ENCODE results near the gene UBTD2. TPM values are rescaled to one million over a fixed set of nuclear protein-coding genes. Genes with fewer than 3 reads are reported as not detected.
A peak's percentile ranks its signal among the peaks of the same experiment; 100 is the strongest.
"Not testable (repeated sequence)": the region's sequence is repeated elsewhere in the genome, so short reads cannot be mapped to it uniquely, and the experiment has no call there.

The UBTD2 gene, protein sequence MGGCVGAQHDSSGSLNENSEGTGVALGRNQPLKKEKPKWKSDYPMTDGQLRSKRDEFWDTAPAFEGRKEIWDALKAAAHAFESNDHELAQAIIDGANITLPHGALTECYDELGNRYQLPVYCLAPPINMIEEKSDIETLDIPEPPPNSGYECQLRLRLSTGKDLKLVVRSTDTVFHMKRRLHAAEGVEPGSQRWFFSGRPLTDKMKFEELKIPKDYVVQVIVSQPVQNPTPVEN
- total RNA-seq: 10 to 100 TPM in 3 of 4 donors, 1 to 10 TPM in 1; 9.1 to 14.7 (median 12.3) TPM

DNA sequence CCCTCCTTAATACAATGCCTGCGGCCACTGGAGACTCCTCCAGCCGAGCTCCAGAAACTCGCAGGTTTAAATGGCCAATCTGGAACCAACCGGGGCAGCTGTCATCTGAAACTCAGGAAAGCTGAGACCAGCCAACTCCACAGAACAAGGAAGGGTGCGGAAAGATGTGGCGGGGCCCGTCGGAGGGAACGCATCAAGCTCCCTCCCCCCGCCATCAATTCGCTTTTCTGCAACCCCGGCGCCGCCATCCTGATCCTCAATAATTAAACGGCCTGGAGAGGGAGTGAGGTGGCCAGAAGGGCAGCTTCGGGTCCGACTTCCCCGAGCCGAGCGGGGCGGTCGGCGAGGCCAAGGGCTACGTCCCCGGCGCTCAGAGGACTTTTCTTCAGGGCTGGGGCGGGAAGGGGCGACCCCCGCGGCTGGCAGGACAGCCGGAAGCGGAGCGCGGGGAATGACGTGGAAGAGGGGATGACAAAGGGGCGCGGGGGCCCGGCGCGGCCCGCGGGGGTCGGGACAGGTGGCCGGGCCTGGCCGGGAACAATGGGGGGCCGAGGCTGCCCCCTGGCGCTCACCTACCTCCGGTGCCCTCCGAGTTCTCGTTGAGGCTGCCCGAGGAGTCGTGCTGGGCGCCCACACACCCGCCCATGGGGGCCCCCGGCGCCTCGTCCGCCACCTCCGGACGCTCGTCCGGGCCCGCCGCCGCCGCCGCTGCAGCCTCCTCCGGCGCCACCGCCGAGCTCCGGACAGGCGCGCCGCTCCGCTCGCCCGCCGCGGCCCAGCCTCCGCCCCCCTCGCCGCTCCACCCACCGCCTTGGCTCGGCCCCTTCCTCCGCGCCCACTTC lies at the start of gene UBTD2:
UBTD2 (minus strand) TSS at position 745 of the 842 bp plus-strand sequence; CDS start at position 646, 99 bp downstream.
- no peak for DNase-seq
- Histone ChIP-seq H3K9me3 (no peaks in the 10 kb centered on the region), H3K27me3 (no peaks in the 10 kb centered on the region), H3K4me3 (peak within 1 kb of the TSS; percentile 72 to 99 (median 96)), H3K36me3 (no peaks in the 10 kb centered on the region), H3K4me1 (peaks cover 6 to 48% (median 16%) of the 10 kb centered on the region in 3 donors), H3K27ac (peak within 1 kb of the TSS; percentile 92 to 99 (median 94))
- 1 to 3% methylated on average over 6 to 27 of the region's 87 CpGs for WGBS, 2 donors
- intact Hi-C loops (cut with DNase I): no loop called here
- TF ChIP-seq POLR2A (IDR thresholded peaks at IDR 0.05): peak in 2 of 4 donors; percentile 46 to 54
- TF ChIP-seq, protein P1, sequence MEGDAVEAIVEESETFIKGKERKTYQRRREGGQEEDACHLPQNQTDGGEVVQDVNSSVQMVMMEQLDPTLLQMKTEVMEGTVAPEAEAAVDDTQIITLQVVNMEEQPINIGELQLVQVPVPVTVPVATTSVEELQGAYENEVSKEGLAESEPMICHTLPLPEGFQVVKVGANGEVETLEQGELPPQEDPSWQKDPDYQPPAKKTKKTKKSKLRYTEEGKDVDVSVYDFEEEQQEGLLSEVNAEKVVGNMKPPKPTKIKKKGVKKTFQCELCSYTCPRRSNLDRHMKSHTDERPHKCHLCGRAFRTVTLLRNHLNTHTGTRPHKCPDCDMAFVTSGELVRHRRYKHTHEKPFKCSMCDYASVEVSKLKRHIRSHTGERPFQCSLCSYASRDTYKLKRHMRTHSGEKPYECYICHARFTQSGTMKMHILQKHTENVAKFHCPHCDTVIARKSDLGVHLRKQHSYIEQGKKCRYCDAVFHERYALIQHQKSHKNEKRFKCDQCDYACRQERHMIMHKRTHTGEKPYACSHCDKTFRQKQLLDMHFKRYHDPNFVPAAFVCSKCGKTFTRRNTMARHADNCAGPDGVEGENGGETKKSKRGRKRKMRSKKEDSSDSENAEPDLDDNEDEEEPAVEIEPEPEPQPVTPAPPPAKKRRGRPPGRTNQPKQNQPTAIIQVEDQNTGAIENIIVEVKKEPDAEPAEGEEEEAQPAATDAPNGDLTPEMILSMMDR (IDR thresholded peaks at IDR 0.05): peak in 5 of 6 experiments; percentile 15 to 48 (median 34)

DNA sequence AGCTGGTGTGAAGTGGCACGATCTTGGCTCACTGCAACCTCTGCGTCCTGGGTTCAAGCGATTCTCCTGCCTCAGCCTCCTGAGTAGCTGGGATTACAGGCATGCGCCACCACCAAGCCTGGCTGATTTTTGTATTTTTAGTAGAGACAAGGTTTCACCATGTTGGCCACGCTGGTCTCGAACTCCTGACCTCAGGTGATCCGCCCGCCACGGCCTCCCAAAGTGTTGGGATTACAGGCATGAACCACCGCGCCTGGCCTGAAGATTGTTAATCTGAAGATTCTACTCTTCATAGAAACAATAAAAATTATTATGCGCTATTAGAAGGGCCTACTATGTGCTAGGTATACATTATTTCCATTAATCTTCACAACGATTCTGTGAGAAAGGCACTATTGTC lies 43.3 kb upstream of the UBTD2 start:
- H3K36me3 ChIP-seq; H3K4me1 ChIP-seq; H3K9me3 ChIP-seq; intact Hi-C loops (cut with DNase I); H3K27ac ChIP-seq; DNase-seq; H3K27me3 ChIP-seq; H3K4me3 ChIP-seq: not testable (repeated sequence)
- 83 to 88% methylated on average over 13 of the region's 13 CpGs for WGBS, 2 donors

DNA sequence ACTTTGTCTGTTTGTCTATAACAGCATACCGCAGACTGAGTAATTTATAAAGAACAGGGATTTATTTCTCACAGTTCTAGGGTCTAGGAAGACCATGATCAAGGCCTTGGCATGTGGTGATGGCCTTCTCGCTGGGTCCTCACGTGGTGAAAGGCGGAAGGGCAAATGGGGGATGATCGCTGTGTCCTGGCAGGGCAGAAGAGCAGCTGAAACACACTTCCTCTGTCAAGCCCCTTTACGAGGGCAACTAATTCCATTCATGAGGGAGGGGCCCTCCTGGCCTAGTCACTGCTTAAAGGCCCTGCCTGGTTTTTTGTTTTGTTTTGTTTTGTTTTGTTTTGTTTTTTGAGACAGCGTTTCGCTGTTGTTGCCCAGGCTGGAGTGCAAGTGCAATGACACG lies 41.9 kb upstream of the UBTD2 start:
- Histone ChIP-seq H3K27ac (no peak overlapping the region), H3K9me3 (no peaks in the 10 kb centered on the region), H3K27me3 (no peaks in the 10 kb centered on the region), H3K4me1 (peaks cover 0 to 10% (median 0%) of the 10 kb centered on the region in 3 donors), H3K4me3 (no peak overlapping the region), H3K36me3 (no peaks in the 10 kb centered on the region)
- intact Hi-C loops (cut with DNase I): no loop called here
- DNase-seq: no peak
- WGBS, 2 donors: 88 to 89% methylated on average over 9 of the region's 9 CpGs
- TF ChIP-seq, protein P1 (IDR thresholded peaks at IDR 0.05): no peak
- TF ChIP-seq POLR2A (IDR thresholded peaks at IDR 0.05): no peak

DNA sequence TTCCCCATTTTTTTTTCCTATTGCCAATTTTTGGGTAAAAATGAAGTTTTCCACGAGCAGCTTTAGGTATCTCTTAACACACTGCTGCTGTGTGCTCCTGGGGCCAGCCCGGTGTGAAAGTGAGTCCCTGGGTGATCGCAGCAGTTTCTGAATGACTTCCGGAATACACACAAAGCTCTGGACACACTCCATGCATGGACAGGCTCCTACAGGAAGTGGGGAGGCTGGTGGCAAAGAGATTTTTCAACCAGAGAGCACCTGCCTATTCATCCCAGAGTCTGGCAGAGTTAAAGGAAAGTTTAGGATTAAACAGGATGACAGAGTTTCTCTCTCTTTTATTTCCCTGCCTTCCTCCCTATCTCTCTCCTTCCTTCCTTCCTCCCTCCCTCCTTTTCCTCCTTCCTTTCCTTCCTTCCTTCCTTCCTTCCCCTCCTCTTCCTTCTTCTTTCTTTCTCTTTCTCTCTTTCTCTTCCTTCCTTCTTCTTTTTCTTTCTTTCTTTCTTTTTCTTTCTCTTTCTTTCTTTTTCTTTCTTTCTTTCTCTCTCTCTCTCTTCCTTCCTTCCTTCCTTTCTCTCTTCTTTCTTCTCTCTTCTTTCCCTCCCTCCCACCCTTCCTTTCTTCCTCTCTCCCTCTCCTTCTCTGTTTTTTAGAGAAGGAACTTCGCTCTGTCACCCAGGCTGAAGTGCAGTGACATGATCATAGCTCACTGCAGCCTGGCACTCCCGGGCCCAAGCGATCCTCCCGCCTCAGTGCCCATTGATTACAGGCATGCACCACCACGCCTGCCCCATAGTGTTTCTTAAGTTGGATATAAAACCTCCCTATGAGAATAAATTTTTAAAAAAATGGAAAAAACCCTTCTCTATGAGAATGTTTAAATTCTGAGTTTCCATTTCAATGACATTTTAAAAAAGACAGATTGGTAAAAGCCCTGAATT lies 38.7 kb upstream of the UBTD2 start:
- H3K27ac ChIP-seq: no peak overlapping the region
- H3K36me3 ChIP-seq: no peaks in the 10 kb centered on the region
- H3K4me1 ChIP-seq: peaks cover 0 to 10% (median 0%) of the 10 kb centered on the region in 3 donors
- DNase-seq: no peak
- no peaks in the 10 kb centered on the region for H3K9me3 ChIP-seq
- 51 to 66% methylated on average over 8 to 9 of the region's 9 CpGs for WGBS, 2 donors
- H3K4me3 ChIP-seq: no peak overlapping the region
- no peaks in the 10 kb centered on the region for H3K27me3 ChIP-seq
- intact Hi-C loops (cut with DNase I): no loop called here
- TF ChIP-seq, protein P1 (IDR thresholded peaks at IDR 0.05): no peak
- no peak for TF ChIP-seq POLR2A (IDR thresholded peaks at IDR 0.05)

DNA sequence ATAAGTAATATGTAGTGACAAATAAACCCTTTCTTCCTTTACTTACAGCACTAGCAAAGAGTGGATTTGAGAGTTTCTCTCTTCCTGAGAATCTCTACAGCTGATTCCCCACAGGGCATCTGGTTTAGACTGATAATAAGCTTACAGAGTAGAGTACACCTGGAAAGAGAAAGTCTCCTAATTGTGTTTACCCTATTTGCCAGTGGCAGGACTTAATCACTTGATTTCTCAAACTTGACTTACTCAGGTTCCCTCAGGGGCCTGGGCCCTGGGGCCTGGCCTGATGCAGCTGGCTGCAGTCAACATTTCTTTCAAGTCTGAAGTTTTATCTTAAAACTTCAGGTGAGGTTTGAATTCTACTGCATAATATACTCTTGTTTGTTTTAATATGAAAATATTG lies 38.0 kb upstream of the UBTD2 start:
- Histone ChIP-seq H3K9me3 (no peaks in the 10 kb centered on the region), H3K4me1 (peaks cover 0 to 10% (median 0%) of the 10 kb centered on the region in 3 donors), H3K27ac (no peak overlapping the region), H3K4me3 (no peak overlapping the region), H3K27me3 (no peaks in the 10 kb centered on the region), H3K36me3 (no peaks in the 10 kb centered on the region)
- DNase-seq: no peak
- intact Hi-C loops (cut with DNase I): no loop called here
- TF ChIP-seq, protein P1 (IDR thresholded peaks at IDR 0.05): no peak
- TF ChIP-seq POLR2A (IDR thresholded peaks at IDR 0.05): no peak
